Measurements from ENCODE around the gene ZC2HC1B.

ZC2HC1B gene

GRCh38 chr6:143961886-143962878 lies 97.9 kb downstream of the ZC2HC1B start:
- DNase-seq (ENCODE audit: low read depth in 2 of 2), result no peak

DNA sequence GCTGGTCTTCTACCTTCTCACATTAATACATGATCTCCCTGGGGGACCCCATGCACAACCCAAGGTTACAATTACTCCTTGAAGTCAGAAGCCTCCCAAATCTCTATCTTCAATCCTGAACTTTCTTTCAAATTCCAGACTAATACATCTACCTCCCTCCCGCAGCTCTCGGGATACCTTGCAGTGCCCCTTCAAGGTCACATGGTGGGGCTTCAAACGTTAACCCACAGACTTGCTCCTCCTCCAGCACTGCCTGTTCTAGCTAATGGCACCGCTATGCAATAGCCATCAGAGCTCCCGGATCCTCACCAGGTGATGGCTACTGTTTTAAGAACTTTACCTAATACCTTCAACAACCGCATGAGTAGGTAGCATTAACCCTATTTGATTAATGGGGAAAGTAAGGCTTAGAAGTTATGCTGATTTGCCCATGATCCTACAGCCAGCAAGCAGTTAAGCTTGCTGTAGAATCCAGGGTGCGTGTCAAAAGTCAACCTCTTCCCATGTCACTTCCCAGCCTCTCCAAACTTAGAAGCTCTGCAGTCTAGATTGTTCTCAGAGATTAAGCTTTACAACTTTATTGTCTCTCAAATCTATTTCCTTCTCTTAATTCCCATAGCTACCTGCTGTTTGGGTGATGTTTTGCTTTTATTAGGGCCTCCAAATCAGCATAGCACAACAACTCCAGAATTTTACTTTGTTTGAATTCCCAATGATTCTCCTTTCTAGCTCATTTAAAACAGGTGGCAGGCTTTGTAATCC lies 99.1 kb downstream of the ZC2HC1B start:
- DNase-seq (ENCODE audit: low read depth in 2 of 2), result no peak

- DNase-seq (ENCODE audit: low read depth in 2 of 2), result no peak
Observed at GRCh38 chr6:143964674-143965081, 100.4 kb downstream of the ZC2HC1B start.

DNA sequence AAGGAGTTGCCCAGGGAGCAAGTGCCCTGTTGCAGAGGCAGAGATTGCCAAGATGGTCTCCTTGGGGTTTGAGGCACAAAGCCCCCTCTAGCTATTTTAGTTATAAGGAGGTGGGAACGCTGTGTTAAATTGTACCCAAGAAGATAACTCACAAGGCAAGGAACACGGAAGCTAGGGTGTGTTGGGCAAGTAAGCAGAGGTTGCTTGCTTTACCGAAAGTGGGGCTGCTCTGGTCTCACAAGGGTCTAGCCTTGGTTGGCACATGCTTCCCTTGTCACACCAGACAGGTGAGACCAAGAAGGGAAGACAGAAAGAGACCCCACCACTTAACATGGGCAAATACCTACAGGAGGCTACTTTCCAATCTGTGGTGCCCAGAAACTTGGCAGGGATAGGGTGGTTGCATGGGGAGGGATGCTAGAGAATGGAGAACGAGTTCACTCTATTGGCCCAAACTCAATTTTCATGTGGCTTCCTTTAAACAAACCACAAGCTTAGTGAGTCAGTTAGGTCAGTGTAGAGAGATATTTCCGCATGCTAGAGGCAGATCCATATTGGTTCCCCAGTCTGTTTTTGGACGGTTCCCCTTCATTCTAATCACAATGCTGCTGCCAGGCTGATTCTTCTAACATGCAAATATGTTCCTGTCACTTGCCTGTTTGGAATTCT lies 101.4 kb downstream of the ZC2HC1B start:
- no peak for DNase-seq (ENCODE audit: low read depth in 2 of 2)

DNA sequence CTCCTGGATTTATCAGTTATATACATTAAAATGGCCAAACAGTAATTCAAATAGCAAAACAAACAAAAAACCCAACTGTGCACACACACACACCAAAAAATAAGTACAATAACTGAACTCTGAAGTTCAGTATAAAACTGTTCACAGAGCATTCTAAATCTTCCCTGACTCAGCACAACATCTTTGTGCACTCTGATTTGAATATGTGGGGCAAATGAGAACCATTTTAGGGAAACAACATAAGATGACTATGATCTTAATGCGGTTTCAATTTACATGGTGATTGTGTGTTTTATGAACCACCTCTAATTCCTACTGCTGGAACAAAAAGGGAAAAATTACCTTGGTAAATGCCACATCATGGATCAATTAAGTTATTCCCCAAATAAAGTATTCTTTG lies 102.0 kb downstream of the ZC2HC1B start:
- DNase-seq (ENCODE audit: low read depth in 2 of 2), result no peak

- DNase-seq (ENCODE audit: low read depth in 2 of 2), result no peak
Observed at GRCh38 chr6:143967706-143968376, 103.6 kb downstream of the ZC2HC1B start.

DNA sequence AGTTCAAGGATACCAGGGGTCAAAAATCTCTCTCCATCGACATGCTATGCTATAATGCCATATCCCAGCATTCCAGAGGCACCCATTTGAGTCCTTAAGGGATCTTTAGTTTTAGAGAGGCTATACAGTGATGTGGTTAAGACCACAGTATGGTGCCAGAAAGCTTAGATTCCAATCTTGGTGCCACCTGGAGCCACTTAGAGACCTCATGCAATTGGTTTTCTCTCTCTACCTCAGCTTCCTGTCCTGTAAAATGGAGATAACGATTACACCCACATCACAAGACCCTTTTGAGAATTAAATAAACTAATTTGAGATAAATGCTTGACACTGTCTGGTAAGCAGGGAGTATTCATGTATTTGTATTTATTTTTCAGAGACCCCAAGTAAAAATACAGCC lies 104.8 kb downstream of the ZC2HC1B start:
- DNase-seq (ENCODE audit: low read depth in 2 of 2), result no peak

DNA sequence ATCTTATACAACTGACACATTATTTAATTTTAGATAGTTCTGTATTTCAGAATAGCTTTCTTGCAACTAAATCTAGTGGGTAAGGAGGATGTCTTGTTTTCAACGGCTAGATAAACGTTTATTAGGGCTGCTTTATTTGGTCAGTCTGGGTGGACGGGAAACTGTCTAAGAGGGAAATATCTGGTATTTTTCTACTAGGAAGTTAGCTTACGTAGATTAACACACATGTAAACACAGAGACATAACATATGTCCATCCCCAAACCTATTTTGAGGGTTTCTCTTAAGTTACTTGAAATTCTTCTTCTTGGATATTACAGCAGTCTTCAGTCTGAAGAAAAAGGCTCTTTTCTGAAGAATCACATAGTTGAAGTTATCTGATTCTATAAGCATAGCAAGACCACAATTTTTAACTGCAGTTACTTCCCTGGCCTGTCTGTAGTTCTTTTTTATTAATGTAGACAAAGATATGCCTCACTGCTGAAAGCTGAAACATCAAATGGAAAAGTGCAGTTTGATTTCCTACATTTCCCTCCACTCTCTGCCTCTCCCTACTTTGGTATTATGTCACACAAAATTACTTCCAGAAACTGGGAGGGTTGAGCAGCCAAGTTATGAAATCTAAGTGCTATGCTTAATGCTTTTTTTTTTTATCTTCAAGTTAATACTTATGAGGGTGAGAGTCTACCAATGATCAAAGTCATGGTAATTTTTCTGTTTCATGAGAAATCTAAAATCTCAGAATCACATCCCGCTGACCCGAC lies 106.4 kb downstream of the ZC2HC1B start:
- DNase-seq (ENCODE audit: low read depth in 2 of 2), result no peak

- DNase-seq (ENCODE audit: low read depth in 2 of 2), result no peak
Observed at GRCh38 chr6:143971482-143972205, 107.4 kb downstream of the ZC2HC1B start.

DNA sequence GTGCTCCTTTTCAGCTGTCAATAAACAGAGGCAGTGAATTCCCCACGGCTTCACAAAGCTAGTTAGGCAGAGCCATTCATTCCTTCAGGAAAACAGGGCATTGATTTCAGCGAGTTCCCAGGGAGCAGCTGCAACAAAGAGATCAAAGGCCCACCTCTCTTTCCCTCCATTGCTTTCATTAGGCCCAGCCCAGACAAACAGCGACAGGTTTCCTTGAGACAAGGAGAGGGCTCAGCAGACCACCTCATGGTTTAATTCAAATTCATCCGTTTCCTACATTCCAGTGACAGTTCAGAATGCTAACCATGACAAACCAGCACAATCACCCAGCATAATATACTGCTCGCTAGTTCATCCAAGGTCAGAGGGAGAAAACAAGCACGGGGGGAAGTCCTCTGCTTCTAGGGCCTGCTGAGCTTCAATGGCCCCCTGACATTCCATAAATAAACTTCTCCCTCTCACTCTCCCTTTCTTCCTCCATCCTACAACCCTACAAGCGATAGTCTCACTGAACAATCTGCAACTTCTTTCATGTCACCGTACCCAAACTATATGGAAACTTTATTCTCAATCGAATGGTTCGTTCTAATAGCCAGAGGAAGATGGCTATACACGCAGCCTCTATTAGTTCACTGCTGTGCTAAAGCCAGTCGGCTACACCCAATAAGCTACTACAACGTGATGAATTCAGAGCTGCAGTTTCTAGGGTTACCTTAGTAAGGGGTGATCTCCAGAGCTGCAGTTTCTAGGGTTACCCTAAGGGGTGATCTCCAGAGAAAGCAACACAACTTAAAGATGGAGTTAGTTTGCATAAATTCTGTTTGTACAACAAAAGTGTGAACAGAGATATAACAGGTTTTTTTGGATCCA lies 109.1 kb downstream of the ZC2HC1B start:
- DNase-seq (ENCODE audit: low read depth in 2 of 2), result no peak

- DNase-seq (ENCODE audit: low read depth in 2 of 2), result no peak
Observed at GRCh38 chr6:143974089-143974488, 109.8 kb downstream of the ZC2HC1B start.

DNA sequence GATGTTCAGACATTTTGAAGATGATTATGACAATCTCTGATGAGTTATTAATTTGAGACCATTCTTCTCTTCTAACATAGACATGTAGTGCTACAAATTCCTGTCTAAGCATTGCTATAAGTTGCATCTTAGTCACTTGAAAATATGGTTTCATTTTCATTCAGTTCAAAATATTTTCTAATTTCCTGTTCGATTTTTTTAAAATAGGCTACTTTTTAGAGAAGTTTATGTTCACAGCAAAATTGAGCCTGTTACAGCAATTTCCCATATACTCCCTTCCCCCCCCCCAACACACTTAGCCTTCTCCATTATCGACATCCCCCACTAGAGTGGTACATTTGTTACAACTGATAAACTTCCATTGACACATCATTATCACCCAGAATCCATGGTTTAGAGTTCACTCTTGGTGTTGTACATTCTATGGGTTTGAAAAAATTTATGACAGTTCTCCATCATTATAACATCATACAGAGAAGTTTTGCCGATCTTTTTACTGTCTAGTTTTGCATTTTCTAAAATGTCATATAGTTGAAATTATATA lies 112.6 kb downstream of the ZC2HC1B start:
- DNase-seq (ENCODE audit: low read depth in 2 of 2), result no peak

DNA sequence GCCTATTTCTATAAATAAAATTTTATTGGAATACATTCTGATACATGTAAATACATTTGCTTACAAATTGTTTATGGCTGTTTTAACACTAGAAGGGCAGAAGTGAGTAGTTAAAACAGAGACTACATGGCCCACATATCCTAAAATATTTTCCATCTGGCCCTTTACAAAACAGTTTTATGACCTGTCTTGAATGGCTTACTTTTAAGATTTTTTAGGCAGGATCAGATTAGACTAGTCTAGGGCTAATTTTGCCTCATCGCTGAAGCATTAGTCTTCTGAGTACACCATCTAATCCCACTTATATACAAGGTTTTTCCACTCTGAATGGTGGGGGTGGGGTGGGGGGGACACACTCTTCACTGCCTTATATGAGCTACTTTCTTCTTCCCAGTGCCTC lies 116.6 kb downstream of the ZC2HC1B start:
- no peak for DNase-seq (ENCODE audit: low read depth in 2 of 2)

- DNase-seq (ENCODE audit: low read depth in 2 of 2), result no peak
Observed at GRCh38 chr6:143982968-143983367, 118.7 kb downstream of the ZC2HC1B start.

- DNase-seq (ENCODE audit: low read depth in 2 of 2), result no peak
Observed at GRCh38 chr6:143984666-143985065, 120.4 kb downstream of the ZC2HC1B start.

- DNase-seq (ENCODE audit: low read depth in 2 of 2), result no peak
Observed at GRCh38 chr6:143986463-143987065, 122.3 kb downstream of the ZC2HC1B start.
